A172 (cell line): ENCODE data around the gene ANP32A. TPM values are rescaled to one million over a fixed set of nuclear protein-coding genes. Genes with fewer than 3 reads are reported as not detected.
"Not testable (repeated sequence)": the region's sequence is repeated elsewhere in the genome, so short reads cannot be mapped to it uniquely, and the experiment has no call there.

Experiments used
- DNase-seq: peaks from one replicate; pipeline ENCODE4 v3.0.0-alpha.2; 2015; ENCODE audit warnings: low spot score
- total RNA-seq: library from RNA; depleted of rRNA; stranded (reverse); fragments of >200 nt; shearing (Covaris generic); gene quantifications from 2 replicates; pipeline ENCODE4 v1.2.3, GENCODE V29; 2014

ANP32A gene
- total RNA-seq, 1 experiment from 2014 or later = 70.4 TPM

DNA sequence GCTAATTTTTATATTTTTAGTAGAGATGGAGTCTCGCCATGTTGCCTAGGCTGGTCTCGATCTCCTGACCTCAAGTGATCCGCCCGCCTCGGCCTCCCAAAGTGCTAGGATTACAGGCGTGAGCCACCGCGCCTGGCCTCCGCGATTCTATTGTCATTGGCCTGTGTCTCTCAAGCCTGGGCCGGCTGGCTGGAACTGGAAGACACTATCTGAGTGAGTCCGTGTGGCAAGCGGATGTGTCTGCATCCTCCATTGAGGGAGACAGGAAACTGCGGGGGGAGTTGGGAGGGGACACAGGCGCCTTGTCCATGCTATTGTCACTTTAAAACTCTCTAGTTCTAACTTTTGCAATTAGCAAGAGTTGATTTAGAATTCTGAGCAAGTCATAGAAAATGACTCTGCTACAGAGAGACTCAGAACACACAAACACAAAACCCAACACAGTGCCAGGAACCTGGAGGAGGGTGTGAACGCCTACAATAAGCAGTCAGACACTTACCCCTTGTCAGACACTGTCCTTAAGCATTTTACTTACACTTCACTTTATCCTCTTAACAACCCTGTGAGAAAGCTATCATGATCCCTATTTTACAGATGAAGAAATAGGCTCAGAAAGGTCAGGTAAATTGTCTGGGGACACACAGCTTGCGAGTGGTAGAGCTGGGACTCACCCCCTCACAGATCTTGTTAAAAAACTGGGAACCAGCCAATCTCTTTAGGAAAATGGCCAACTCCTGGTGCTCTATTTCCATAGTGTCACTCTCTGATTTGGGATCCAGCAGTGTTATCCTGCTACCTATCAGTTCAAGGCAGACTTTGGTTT lies 38.7 kb downstream of the ANP32A start:
- DNase-seq = no peak

DNA sequence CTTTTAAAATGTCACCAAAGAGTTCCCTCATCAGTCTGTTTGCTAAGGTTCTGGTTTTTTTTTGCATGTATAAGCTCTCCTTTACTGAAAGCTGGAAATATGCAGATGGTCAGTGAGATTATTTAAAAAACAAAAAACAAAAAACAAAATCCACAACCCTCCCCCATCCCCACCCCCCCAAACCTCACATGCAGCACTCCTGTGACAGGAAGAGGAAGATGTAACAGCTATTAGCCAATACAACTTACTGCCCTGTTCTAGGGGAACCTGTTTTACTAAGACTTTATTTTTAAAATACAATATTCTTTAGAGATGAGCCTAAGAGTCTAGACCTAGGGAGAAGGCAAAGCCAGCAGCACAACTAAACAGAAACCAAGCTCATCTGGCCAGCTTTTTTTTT lies 39.5 kb downstream of the ANP32A start:
- no peak for DNase-seq

DNA sequence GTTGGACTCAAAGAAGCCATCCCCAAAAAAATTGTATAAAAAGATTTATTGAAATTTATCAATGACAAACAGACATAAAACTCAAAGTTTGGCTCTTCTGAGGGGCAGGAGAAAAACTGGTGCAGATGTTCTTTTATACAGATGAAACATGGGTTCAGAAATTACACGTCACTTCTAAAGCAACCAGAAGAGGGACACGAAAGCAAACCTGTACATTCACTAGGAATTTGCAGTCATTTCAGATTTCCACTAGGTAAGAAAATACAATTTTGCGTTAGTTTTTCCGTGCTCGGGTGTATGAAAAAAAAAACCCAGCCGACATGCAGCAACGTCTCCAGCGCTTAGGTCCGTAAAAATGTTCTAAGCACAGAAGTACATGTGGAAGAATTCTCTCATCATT lies 41.8 kb downstream of the ANP32A start:
- no peak for DNase-seq

DNA sequence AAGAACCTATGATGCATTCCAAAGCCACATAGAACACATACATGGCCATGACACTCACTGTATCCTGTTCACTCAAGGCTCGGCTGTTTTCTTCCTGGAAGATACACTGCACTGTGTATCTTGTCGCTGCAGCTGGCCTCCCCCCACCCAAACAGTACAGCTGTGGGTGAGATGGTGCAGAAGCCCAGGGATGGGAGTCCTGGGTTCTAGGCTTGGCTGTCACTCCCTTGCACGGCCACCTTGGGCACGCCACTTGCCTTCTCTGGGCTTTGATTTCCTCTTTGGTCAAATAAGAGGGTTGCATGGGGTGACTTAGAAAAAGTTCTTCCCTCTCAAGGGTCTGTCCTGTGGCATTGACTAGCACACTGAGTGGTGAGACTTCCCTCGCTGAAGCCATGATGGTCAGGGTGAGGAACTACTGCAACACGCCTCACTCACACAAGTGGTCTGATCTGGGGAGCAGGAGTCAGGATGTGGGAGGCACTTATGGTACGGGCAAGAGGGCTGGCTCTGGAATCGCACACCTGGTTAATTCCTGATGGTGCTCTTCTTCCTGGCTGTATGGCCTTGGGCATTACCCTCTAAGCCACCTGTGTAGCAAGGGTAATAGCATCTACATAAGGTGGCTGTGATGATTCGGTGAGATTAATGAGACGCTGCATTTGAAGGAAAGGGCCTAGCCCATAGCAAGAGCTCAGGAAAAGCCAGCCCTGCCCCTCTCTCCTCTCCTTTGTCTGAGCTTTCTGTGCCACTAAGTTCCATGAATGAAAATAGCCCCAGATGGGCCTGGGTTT lies 44.0 kb downstream of the ANP32A start:
- no peak for DNase-seq

DNA sequence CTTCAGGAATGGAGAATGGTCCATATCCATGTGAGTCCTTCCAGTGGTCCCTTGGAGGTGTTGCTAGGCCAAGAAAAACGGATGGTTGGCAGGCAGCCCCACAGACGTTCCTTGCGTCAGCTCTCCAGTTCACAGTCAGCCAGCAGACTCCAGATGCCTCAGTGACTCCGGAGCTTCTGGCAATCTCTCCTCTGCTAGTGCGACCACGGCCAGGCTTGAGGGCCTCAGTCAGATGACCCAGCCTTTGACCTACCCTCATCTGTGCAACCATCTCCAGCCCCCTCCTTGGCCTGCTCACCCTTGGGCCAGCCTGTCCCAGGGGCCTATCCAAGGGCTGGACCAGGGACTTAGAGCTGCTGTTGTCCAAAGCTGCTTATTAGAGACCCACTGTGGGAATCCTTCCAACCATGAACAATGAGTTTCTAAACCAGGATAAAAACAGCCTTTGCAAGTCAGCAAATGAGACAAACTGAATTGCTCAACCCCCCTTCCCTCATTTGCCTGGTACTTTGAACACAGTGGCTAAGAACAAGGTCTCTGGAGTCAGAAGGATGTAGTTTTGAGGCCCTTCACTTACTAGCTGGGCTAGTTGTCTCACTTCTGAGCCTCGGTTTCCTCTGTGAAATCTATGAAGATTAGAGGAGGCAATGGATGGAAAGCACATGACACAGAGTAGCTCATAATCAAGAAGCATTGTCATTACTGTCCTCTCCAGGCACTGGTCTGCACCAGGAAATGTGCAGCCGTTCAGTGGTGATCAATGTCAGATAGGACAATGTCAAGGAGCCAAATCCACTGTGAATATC lies 44.8 kb downstream of the ANP32A start:
- no peak for DNase-seq

DNA sequence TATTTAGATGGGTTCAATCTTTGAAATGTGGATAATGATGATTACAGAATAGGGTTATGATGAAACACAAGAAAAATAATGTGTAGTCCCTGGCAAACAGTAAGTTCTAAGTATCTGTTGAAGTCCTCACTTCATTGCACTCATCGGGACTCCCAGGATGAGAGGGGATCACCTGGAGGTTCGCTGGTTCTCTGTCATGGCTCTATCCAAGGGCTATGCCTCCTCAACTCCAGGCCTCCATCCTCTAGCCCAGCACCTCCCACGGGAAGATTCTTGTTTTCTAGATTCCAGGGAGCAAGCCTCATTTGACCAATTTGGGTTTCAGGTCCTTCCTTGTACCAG lies 45.5 kb downstream of the ANP32A start:
- no peak for DNase-seq

DNA sequence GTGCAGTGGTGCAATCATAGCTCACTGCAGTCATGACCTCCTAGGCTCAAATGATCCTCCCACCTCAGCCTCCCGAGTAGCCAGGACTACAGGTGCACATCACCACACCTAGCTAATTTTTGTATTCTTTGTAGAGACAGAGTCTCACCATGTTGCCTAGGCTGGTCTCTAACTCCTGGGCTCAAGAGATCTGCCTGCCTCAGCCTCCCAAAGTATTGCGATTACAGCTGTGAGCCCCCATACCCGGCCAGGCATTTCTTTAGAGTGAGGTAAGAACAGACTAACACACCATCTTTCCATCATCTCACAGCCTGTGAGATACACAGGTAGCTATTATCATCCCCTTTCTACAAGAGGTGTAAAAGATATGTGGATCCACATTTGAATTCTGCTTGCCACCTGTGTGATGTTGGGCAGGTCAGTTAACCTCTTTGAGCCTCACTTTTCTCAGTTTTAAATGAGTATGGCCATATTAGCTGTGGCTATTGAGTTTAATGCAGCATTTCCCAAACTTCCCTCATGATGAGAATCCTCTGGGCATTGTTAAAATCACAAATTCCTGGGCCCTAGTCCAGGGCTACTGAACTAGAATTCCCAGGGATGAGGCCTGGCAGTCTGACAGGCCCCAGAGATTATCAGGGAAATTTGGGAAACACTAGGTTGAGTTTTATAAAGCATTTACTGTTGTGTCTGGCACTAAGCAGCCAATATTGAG lies 46.0 kb downstream of the ANP32A start:
- no peak for DNase-seq

DNA sequence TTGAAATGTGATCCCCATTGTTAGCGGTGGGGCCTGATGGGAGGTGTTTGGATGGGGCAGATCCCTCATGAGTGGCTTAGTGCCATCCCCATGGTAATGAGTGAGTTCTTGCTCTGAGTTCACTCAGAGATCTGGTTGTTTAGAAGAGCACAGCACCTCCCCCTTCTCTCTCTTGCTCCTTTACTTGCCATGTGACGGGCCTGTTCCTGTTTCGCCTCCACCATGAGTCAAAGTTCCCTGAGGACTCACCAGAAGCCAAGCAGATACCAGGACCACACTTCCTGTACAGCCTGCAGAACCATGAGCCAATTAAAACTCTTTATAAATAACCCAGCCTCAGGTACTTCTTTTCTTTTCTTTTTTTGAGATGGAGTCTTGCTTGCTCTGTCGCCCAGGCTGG lies 46.6 kb downstream of the ANP32A start:
- no peak for DNase-seq

DNA sequence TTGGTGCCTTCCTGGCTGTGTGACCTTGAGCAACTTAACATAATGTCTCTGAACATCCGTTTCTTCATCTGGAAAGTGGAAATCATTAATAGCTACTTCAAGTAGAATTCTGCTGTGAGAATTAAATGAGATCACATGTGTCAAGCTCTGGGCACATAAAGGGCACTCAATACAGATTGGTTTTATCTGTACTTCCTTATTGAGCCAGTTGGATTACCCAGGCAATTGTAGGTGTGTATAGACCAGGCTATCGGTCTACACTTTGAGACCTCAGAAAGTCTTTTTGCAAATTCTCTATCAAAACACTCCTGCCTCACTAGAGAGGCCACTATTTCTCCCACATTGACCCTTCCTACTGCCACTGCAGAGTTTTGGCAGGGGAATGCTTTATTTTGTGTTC lies 47.7 kb downstream of the ANP32A start:
- DNase-seq = no peak

DNA sequence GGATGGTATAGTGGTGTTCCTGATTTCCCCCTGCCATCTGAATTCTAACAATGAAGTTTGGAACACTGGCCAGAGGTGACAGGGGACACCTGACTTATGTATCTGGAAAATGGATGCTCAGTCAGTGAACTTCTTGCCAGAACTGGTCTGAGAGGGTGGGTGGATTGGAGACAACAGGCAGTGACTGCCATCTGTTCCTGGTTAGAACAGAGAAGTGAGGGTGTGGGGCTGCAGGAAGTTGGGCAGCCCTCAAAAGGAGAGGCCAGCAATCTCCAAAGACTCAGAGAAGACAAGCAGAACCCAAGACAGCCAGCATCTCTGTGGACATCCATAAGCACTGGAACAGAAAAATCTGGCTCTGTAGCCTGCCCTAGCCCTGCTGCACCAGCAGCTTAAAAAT lies 50.5 kb downstream of the ANP32A start:
- no peak for DNase-seq

DNA sequence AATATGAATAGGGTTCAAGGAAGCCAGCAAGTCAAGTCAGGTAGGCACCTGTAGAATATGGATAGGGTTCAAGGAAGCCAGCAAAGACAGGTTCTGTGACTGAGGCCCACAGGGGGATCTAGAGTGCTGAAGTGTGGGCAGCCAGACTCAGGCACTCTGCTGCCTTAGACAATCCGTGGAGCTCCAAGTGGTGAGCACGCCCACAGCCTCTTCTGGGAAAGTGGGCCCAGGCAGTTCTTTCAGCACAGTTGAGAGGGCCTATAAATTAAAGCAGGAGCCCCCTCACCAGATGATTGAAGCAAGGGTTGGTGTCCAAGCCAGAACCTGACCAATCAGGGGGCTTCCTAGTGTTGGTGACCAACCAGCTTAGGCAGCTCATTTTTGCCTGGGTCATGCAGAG lies 51.0 kb downstream of the ANP32A start:
- DNase-seq = no peak

DNA sequence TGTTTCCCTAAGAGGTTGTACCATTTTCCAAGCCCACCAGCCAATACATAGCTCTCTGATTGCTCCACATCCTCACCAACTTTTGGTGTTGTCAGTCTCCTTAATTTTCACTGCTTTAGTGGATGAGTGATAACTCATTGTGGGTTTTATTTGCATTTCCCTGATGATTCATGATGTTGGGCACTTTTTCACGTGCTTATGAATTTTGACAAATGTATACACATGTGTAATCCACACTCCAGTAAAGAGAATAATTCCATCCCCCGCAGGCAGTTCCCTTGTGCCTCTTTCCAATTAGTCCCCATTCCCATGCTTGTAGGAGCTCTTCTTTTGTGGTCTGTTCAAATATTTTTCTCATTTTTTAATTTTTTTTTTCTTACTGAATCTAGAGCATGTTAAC lies 52.4 kb downstream of the ANP32A start:
- peak; percentile 14 for DNase-seq

DNA sequence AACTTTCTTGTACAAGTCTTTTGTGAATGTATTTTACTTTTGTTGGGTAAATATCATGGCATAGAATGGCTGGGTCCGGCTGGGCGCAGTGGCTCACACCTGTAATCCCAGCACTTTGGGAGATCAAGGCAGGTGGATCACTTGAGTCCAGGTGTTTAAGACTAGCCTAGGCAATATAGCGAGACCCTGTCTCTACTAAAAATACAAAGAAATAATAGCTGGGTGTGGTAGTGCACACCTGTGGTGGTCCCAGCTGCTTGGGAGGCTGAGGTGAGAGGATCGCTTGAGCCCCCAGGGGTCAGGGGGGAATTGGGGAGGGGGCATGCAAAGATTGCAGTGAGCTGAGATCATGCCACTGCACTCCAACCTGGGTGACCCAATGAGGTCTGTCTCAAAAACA lies 52.9 kb downstream of the ANP32A start:
- DNase-seq = no peak

DNA sequence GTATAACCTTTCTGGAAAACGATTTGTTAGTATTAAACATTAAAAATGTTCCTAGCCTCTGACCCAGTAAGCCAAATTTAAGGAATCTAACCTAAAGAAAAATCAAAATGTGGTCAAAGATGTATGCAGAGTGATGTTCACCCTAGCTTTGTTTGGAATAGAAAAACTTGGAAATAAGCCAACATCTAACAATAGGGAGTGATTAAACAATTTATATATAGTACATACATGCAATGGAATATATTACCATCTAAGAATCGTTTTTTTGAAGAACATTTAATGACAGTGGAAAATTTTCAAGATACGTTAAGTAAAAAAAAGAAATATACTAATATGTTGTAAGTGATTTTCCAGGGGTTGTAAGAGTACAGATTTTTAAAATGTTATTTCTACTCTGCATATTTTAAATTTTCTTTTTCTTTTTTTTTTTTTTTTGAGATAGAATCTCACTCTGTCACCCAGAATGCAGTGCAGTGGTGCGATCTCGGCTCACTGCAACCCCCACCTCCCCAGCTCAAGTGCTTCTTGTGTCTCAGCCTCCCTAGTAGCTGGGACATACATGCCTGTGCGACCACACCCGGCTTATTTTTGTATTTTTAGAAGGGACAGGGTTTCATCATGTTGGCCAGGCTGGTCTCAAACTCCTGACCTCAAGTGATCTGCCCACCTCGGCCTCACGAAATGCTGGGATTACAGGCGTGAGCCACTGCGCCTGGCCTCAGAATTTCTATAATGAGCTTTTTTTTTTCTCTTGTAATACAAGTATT lies 54.9 kb downstream of the ANP32A start:
- no peak for DNase-seq

DNA sequence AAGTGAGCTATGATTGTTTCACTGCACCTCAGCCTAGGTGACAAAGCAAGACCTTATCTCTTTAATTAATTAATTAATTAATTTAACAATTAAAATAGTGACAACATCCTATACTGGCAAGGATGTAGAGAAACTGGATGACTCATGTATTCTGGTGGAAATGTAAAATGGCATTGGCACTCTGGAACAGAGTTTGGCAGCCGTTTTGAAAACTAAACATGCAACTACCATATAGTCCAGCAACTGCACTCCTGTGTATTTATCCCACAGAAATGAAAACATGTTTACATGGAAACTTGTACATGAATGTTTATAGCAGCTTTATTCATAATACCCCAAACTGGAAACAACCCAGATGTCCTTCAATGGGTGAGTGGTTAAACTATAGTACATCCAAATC lies 56.6 kb downstream of the ANP32A start:
- no peak for DNase-seq

DNA sequence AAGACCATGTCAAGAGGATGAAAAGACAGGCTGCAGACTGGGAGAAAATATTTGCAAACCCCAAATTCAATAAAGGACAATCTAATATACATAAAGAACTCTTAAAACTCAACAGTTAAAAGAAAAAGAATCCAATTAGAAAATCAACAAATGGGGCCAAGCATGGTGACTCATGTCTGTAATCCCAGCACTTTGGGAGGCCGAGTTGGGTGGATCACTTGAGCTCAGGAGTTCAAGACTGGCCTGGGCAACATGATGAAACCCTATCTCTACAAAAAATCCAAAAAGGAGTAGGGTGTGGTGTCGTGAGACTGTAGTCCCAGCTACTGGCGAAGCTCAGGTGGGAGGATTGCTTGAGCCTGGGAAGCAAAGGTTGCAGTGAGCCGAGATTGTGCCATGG lies 57.6 kb downstream of the ANP32A start:
- DNase-seq = no peak

DNA sequence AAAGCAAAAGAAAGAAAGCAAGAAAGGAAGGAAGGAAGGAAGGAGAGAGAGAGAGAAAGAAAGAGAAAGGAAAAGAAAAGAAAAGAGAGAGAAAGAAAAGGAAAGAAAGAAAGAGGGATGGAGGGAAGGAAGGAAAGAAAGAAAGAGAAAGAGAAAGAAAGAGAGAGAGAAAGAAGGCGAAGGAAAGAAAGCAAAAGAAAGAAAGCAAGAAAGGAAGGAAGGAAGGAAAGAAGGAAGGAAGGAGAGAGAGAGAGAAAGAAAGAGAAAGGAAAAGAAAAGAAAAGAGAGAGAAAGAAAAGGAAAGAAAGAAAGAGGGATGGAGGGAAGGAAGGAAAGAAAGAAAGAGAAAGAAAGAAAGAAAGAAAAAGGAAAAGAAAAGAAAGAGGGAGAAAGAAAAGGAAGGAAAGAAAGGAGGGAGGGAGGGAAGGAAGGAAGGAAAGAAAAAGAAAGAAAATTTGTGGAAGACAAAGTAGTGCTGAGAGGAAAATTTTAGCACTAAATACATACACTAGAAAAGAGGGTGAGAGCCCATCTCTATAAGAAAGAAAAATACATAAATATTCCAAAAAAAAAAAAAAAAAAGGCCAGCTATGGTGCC lies 60.6 kb downstream of the ANP32A start:
- DNase-seq = not testable (repeated sequence)

DNA sequence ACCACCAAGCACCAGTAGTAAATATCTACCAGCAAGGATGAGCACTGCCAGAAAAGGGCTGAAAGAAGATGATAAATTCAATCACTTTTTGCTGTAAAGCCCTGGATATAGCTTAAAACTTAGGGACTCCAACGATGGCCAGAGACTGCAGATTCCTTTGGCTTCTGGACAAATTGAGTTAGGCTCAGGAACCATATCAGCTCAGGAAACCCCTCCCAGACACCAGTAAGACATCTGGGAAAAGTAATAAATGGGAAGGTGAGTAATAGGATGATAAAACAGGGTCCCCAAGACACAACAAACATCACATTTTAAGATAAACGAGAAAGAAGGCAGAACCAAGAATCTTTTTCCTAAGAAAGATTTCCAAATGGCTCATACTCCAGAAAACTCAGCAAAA lies 65.0 kb downstream of the ANP32A start:
- DNase-seq = no peak

DNA sequence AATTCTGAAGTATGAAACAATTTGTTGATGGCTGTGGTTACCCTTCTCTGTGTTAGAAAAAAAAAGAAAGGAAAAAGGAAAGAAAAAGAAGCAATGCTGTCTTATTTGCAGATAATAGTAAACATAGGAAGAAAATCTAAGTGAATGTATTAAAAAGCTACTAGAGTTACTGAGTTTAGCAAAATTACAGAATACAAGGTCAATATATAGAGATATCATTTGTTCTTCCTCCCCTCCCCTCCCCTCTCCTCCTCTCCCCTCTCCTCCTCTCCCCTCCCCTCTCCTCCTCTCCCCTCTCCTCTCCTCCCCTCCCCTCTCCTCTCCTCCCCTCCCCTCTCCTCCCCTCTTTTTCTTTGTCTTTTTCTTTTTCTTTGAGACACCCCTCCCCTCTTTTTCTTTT lies 69.1 kb downstream of the ANP32A start:
- no peak for DNase-seq

DNA sequence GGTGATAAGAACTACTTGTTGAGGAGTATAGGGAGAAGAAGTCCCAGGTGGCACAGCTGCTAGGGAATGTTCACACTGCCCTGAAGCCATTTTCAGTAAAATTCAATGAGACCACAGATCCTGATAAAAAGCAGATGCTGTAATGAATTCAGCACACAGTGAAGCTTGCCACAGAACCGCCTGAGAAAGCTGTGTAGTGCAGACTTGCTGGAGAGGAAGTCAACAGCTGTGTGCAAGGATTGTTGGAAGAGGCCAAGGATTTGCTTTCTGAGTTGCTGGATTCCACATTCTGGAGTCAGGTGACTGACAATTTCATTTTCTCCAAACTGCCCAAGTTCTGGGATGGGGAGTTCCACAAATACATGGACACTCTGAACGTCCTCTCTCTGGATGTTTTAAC lies 70.9 kb downstream of the ANP32A start:
- DNase-seq = no peak

DNA sequence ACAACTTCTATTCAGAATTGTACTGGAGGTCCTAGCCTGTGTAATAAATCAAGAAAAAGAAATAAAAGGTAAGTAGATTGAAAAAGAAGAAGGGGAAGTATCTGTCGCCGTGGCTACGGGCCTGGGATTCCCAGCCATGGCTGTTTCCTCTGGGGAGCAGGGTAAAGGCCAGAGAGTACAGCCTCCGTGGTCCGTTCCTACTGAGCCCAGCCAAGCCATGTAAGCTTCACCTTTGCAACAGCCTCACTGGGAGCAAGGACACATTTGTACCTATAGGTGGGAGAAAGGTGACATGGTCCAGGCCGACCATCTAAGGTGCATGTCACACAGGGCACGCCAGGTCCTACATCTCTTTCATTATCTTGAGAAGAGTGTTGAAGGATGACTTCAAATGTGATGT lies 71.3 kb downstream of the ANP32A start:
- DNase-seq = no peak
